GM23338 (cell line): ENCODE results near the gene ACTMAP. TPM values are rescaled to one million over a fixed set of nuclear protein-coding genes. Genes with fewer than 3 reads are reported as not detected.

Source experiments
- ATAC-seq: fragments of 200-7000 bp; cut with Tn5 transposase; 3 replicates; pipeline ENCODE4 v1.9.1; 2020
- DNase-seq: peaks from one replicate; pipeline ENCODE4 v3.0.0-alpha.2; 2015; ENCODE audit warnings: low spot score
- H2AFZ ChIP-seq: fragments of 200-600 bp; sonication (generic); 2 replicates; pipeline ENCODE4 v1.8.0; 2016; ENCODE audit warnings: antibody characterized with exemption, mild to moderate bottlenecking, moderate library complexity
- H3F3A ChIP-seq: fragments of 200-600 bp; sonication (generic); replicated peaks from 2 replicates; pipeline ENCODE4 v1.8.0; 2017; ENCODE audit warnings: antibody characterized with exemption, mixed run types, low read depth
- H3K27ac ChIP-seq: fragments of 200-600 bp; sonication (generic); 2 replicates; pipeline ENCODE4 v1.6.1; 2016; ENCODE audit warnings: low read depth
- H3K27me3 ChIP-seq: fragments of 200-600 bp; sonication (generic); 2 replicates; pipeline ENCODE4 v1.8.0; 2016; ENCODE audit warnings: mild to moderate bottlenecking, mixed run types, moderate library complexity; ENCODE audit not compliant: insufficient read depth
- H3K36me3 ChIP-seq: fragments of 200-600 bp; sonication (generic); 2 replicates; pipeline ENCODE4 v1.8.0; 2016; ENCODE audit warnings: mild to moderate bottlenecking; ENCODE audit not compliant: insufficient read depth
- H3K4me1 ChIP-seq: fragments of 200-600 bp; sonication (generic); 2 replicates; pipeline ENCODE4 v1.8.0; 2016; ENCODE audit warnings: mild to moderate bottlenecking, moderate library complexity; ENCODE audit not compliant: insufficient read depth
- H3K4me2 ChIP-seq: fragments of 200-600 bp; sonication (generic); 2 replicates; pipeline ENCODE4 v1.7.1; 2017; ENCODE audit warnings: mixed run types
- H3K4me3 ChIP-seq: fragments of 200-600 bp; sonication (generic); 2 replicates; pipeline ENCODE4 v1.6.1; 2016; ENCODE audit warnings: mixed run types
- H3K79me2 ChIP-seq: fragments of 200-600 bp; sonication (generic); replicated peaks from 2 replicates; pipeline ENCODE4 v1.8.0; 2017; ENCODE audit warnings: mild to moderate bottlenecking; ENCODE audit not compliant: insufficient read depth
- H3K9me2 ChIP-seq: fragments of 200-600 bp; sonication (generic); 2 replicates; pipeline ENCODE4 v1.8.0; 2017; ENCODE audit not compliant: insufficient read depth
- H4K20me1 ChIP-seq: fragments of 200-600 bp; sonication (generic); replicated peaks from 2 replicates; pipeline ENCODE4 v1.8.0; 2017; ENCODE audit warnings: mild to moderate bottlenecking; ENCODE audit not compliant: insufficient read depth
- H3K27ac Mint-ChIP-seq: 2 replicates; pipeline ENCODE4 v1.8.0; 2020; ENCODE audit warnings: inconsistent platforms, mild to moderate bottlenecking, moderate library complexity, mixed read lengths
- H3K27me3 Mint-ChIP-seq: 3 replicates; pipeline ENCODE4 v1.8.0; 2022; ENCODE audit warnings: low read depth, mild to moderate bottlenecking, moderate library complexity, mixed read lengths, inconsistent platforms; ENCODE audit not compliant: insufficient read depth, poor library complexity
- H3K36me3 Mint-ChIP-seq: 3 replicates; pipeline ENCODE4 v1.8.0; 2021; ENCODE audit warnings: low read depth, mild to moderate bottlenecking, inconsistent platforms, moderate library complexity, mixed read lengths
- H3K4me1 Mint-ChIP-seq: 3 replicates; pipeline ENCODE4 v1.8.0; 2020; ENCODE audit warnings: mild to moderate bottlenecking, inconsistent platforms, mixed read lengths
- H3K4me3 Mint-ChIP-seq: 3 replicates; pipeline ENCODE4 v1.8.0; 2021; ENCODE audit warnings: moderate library complexity, mild to moderate bottlenecking, inconsistent platforms, mixed read lengths
- H3K9me3 Mint-ChIP-seq: 3 replicates; pipeline ENCODE4 v1.8.0; 2020; ENCODE audit warnings: moderate library complexity, mild to moderate bottlenecking, inconsistent platforms, mixed read lengths
- CREB1 ChIP-seq: fragments of 250-450 bp; sonication (Bioruptor Pico); IDR thresholded peaks from 2 replicates; pipeline ENCODE4 v1.5.0; 2020; ENCODE audit warnings: low read depth, mild to moderate bottlenecking, moderate library complexity
- EZH2 ChIP-seq: fragments of 200-600 bp; sonication (generic); IDR thresholded peaks from one replicate; pipeline ENCODE4 v1.8.0; 2017; ENCODE audit warnings: antibody characterized with exemption, mild to moderate bottlenecking, low read depth; ENCODE audit not compliant: unreplicated experiment
- EZH2phosphoT487 ChIP-seq: fragments of 200-600 bp; sonication (generic); IDR thresholded peaks from one replicate; pipeline ENCODE4 v1.8.1; 2018; ENCODE audit warnings: antibody characterized with exemption; ENCODE audit not compliant: unreplicated experiment
- JUNB ChIP-seq: IDR thresholded peaks from one replicate; pipeline ENCODE4 v1.6.1; 2016; ENCODE audit warnings: antibody characterized with exemption; ENCODE audit not compliant: unreplicated experiment
- NANOG ChIP-seq: IDR thresholded peaks from 2 replicates; pipeline ENCODE4 v1.6.1; 2016; ENCODE audit warnings: antibody characterized with exemption, borderline replicate concordance
- POLR2AphosphoS5 ChIP-seq: IDR thresholded peaks from 2 replicates; pipeline ENCODE4 v1.6.1; 2016; ENCODE audit warnings: antibody characterized with exemption, low read depth
- STAT1 ChIP-seq: IDR thresholded peaks from one replicate; pipeline ENCODE4 v1.6.1; 2016; ENCODE audit warnings: antibody characterized with exemption; ENCODE audit not compliant: unreplicated experiment
- ZNF331 ChIP-seq: fragments of 250-450 bp; sonication (Bioruptor Pico); IDR thresholded peaks from 2 replicates; pipeline ENCODE4 v1.5.0; 2020; ENCODE audit warnings: low read depth, mild to moderate bottlenecking, moderate library complexity
- polyA plus RNA-seq: library from polyadenylated mRNA; unstranded; fragments of >200 nt; fragmentation: Nextera tagmentation; extraction: Ambion mirVana; gene quantifications from 2 replicates; pipeline ENCODE4 v1.2.1, GENCODE V29; 2016
- total RNA-seq: library from RNA; depleted of rRNA; stranded (reverse); fragments of >200 nt; shearing (Covaris generic); gene quantifications from 2 replicates; pipeline ENCODE4 v1.2.3, GENCODE V29; 2014
- TF ChIP-seq, protein P1 (sequence below): IDR thresholded peaks from one replicate; pipeline ENCODE4 v1.6.1; 2018; ENCODE audit warnings: antibody characterized with exemption; ENCODE audit not compliant: unreplicated experiment
- TF ChIP-seq, protein P2 (sequence below), 2 experiments: fragments of 200-600 bp in 1 of 2; sonication (generic) in 1 of 2; conservative IDR thresholded peaks; 2 replicates each; pipeline versions ENCODE4 v1.5.1 to v1.6.1; 2016 to 2017; ENCODE audit warnings: antibody characterized with exemption in 2 of 2, low read depth in 2 of 2, mild to moderate bottlenecking in 2 of 2, moderate library complexity in 1 of 2
- TF ChIP-seq, protein P3 (sequence below): IDR thresholded peaks from 2 replicates; pipeline ENCODE4 v1.6.1; 2016; ENCODE audit warnings: antibody characterized with exemption

The ACTMAP gene
- total and polyA plus RNA-seq, 2 experiments from 2014 or later, result 14.9 to 16.7 TPM

DNA sequence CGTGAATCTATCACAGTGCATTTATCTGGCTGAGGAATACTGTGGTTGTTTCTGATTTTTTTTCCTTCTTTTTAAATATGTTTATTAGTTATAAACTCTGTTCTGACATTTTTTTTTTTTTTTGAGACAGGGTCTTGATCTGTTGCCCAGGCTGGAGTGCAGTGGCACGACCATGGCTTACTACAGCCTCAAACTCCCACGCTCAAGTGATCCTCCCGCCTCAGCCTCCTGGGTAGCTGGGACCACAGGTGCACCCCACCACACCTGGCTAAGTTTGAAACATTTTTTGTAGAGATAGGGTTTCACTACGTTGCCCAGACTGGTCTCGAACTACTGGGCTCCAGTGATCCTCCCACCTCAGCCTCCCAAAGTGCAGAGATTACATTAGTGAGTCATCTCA is 53.3 kb downstream of the ACTMAP start:
- Mint-ChIP-seq H3K27ac (no peak overlapping the region), H3K27me3 (peaks cover 12% of the 10 kb centered on the region), H3K9me3 (no peaks in the 10 kb centered on the region), H3K4me3 (no peak overlapping the region), H3K36me3 (peaks cover 25% of the 10 kb centered on the region), H3K4me1 (peaks cover 11% of the 10 kb centered on the region)
- Histone ChIP-seq H3F3A (no peaks in the 10 kb centered on the region), H3K4me3 (no peak overlapping the region), H3K27me3 (no peaks in the 10 kb centered on the region), H3K27ac (no peak overlapping the region), H2AFZ (no peak overlapping the region), H4K20me1 (no peaks in the 10 kb centered on the region), H3K79me2 (no peaks in the 10 kb centered on the region; the same call in 1 of the 2 replicates), H3K4me1 (no peaks in the 10 kb centered on the region; the same call in 1 of the 2 replicates), H3K4me2 (no peak overlapping the region), H3K9me2 (no peaks in the 10 kb centered on the region), H3K36me3 (peaks cover 4% of the 10 kb centered on the region; the same call in 1 of the 2 replicates)
- TF ChIP-seq CREB1 (CRISPR knock-in tag), result no peak
- TF ChIP-seq EZH2phosphoT487, result no peak
- TF ChIP-seq JUNB, result no peak
- TF ChIP-seq ZNF331 (CRISPR knock-in tag), result no peak
- no peak for TF ChIP-seq NANOG
- no peak for TF ChIP-seq POLR2AphosphoS5
- TF ChIP-seq, protein P1, sequence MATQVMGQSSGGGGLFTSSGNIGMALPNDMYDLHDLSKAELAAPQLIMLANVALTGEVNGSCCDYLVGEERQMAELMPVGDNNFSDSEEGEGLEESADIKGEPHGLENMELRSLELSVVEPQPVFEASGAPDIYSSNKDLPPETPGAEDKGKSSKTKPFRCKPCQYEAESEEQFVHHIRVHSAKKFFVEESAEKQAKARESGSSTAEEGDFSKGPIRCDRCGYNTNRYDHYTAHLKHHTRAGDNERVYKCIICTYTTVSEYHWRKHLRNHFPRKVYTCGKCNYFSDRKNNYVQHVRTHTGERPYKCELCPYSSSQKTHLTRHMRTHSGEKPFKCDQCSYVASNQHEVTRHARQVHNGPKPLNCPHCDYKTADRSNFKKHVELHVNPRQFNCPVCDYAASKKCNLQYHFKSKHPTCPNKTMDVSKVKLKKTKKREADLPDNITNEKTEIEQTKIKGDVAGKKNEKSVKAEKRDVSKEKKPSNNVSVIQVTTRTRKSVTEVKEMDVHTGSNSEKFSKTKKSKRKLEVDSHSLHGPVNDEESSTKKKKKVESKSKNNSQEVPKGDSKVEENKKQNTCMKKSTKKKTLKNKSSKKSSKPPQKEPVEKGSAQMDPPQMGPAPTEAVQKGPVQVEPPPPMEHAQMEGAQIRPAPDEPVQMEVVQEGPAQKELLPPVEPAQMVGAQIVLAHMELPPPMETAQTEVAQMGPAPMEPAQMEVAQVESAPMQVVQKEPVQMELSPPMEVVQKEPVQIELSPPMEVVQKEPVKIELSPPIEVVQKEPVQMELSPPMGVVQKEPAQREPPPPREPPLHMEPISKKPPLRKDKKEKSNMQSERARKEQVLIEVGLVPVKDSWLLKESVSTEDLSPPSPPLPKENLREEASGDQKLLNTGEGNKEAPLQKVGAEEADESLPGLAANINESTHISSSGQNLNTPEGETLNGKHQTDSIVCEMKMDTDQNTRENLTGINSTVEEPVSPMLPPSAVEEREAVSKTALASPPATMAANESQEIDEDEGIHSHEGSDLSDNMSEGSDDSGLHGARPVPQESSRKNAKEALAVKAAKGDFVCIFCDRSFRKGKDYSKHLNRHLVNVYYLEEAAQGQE, result no peak
- ATAC-seq, result no peak
- no peak for DNase-seq

DNA sequence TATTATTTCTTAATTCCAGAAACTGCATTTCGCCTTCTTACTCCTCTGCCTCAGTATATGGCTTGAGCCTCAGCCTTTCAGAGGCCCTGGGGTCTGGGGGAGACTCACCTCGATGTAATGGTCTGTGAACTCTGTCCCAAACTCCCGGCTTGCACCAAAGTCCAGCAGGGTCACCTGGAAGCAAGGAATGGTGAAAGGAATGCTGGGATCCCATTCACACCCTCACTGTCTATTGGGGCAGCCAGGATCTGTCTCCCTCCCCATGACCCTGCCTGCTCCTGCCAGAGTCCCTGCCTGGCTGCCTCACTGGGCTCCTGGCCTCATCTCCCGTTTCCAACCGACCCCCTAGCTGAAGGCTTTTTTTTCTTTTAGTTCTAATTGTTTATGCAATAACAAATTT is 54.4 kb downstream of the ACTMAP start:
- no peak for DNase-seq
- H3K36me3 ChIP-seq, result peaks cover 4% of the 10 kb centered on the region; the same call in 1 of the 2 replicates
- no peaks in the 10 kb centered on the region for H3K9me2 ChIP-seq
- no peak overlapping the region for H3K4me3 ChIP-seq
- no peak for ATAC-seq
- H3K4me1 ChIP-seq, result peaks cover 8% of the 10 kb centered on the region; the same call in 1 of the 2 replicates
- no peaks in the 10 kb centered on the region for H3K27me3 ChIP-seq
- peaks cover 10% of the 10 kb centered on the region for H3K27me3 Mint-ChIP-seq
- peaks cover 17% of the 10 kb centered on the region for H3K4me1 Mint-ChIP-seq
- H3K27ac Mint-ChIP-seq, result no peak overlapping the region
- no peaks in the 10 kb centered on the region; the same call in 1 of the 2 replicates for H3K79me2 ChIP-seq
- no peaks in the 10 kb centered on the region for H3K9me3 Mint-ChIP-seq
- no peak overlapping the region for H3K27ac ChIP-seq
- no peak overlapping the region for H3K4me2 ChIP-seq
- no peak overlapping the region for H2AFZ ChIP-seq
- no peak overlapping the region for H3K4me3 Mint-ChIP-seq
- no peaks in the 10 kb centered on the region for H4K20me1 ChIP-seq
- no peaks in the 10 kb centered on the region; the same call in 1 of the 2 replicates for H3F3A ChIP-seq
- peaks cover 16% of the 10 kb centered on the region for H3K36me3 Mint-ChIP-seq
- TF ChIP-seq EZH2, result no peak
- no peak for TF ChIP-seq STAT1
- TF ChIP-seq, protein P2, sequence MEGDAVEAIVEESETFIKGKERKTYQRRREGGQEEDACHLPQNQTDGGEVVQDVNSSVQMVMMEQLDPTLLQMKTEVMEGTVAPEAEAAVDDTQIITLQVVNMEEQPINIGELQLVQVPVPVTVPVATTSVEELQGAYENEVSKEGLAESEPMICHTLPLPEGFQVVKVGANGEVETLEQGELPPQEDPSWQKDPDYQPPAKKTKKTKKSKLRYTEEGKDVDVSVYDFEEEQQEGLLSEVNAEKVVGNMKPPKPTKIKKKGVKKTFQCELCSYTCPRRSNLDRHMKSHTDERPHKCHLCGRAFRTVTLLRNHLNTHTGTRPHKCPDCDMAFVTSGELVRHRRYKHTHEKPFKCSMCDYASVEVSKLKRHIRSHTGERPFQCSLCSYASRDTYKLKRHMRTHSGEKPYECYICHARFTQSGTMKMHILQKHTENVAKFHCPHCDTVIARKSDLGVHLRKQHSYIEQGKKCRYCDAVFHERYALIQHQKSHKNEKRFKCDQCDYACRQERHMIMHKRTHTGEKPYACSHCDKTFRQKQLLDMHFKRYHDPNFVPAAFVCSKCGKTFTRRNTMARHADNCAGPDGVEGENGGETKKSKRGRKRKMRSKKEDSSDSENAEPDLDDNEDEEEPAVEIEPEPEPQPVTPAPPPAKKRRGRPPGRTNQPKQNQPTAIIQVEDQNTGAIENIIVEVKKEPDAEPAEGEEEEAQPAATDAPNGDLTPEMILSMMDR (conservative IDR thresholded peaks at IDR 0.05; ENCODE audit: low read depth in 2 of 2), result no peak
- no peak for TF ChIP-seq JUNB
- no peak for TF ChIP-seq NANOG
- no peak for TF ChIP-seq EZH2phosphoT487
- no peak for TF ChIP-seq ZNF331 (CRISPR knock-in tag)
- TF ChIP-seq POLR2AphosphoS5, result no peak
- TF ChIP-seq, protein P3, sequence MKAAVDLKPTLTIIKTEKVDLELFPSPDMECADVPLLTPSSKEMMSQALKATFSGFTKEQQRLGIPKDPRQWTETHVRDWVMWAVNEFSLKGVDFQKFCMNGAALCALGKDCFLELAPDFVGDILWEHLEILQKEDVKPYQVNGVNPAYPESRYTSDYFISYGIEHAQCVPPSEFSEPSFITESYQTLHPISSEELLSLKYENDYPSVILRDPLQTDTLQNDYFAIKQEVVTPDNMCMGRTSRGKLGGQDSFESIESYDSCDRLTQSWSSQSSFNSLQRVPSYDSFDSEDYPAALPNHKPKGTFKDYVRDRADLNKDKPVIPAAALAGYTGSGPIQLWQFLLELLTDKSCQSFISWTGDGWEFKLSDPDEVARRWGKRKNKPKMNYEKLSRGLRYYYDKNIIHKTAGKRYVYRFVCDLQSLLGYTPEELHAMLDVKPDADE, result no peak
